Stimulated activated CD4-positive, alpha-beta T cell treated with anti-CD3 and anti-CD28 coated beads, Interleukin-1b, Interleukin-23, amount 100 ng/mL, for 1 hour (primary cell): ENCODE results near the gene OSBPL5.
A peak's percentile ranks its signal among the peaks of the same experiment; 100 is the strongest.

Experiments
- DNase-seq, 2 donors: peaks; one replicate each; pipeline ENCODE4 v3.0.0-alpha.2; 2020; ENCODE audit warnings: low read depth in 2 of 2

OSBPL5 gene

DNA sequence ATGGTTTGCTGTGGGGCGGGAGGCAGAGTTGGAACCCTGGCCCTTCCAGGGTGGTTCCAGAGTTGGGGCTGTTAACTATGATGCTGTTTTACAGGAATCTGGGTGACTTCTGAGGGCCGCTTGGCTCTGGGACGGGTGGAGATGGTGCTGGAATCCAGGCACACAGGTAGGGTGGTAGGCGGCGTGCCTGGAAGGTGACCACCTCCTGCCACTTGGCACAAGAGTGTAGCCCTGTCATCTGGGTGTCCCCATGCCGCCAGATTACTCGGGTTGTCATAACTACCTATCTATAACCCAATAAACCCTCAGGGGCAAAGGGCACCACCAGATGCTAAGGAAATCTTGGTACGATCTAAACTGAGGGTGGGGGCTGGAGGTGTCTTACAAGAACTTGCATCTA lies 109.2 kb downstream of the OSBPL5 start:
- DNase-seq, result no peak

DNA sequence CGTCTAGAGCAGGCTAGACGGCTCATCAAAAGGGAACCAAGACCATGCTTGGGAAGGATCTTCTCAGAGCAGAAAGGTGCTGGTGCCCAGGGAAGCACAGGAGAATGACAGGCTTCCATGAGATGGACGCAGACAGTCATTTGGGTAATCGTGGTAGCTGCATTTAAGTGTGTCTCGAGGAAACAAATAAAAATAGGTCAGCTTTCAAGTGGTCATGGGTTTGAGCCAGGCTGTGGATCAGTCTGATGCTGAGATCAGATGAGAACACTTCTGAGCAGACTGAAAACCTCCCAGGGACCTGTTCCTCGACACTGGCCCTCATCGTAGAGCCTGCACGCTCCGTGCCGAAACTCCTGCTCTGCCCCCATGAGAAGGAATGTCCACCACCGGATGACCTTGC lies 112.5 kb downstream of the OSBPL5 start:
- no peak for DNase-seq

DNA sequence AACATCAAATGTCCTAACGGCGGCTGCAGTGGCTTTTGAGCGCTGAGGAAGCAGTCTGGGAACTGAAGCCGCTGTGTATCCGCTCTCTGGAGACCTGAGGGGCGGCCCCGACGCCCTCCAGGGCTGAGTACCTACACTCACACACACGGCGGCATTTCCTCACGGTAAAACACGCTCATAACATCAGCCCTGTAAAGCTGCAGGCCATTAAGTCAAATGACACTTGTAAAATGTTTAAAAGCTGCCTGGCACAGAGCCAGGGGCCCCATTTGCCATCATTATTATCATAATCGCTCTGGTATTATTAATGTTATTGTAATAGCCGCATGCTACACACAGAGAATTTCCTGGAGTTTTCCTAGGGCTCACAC lies 113.0 kb downstream of the OSBPL5 start:
- DNase-seq, result no peak

DNA sequence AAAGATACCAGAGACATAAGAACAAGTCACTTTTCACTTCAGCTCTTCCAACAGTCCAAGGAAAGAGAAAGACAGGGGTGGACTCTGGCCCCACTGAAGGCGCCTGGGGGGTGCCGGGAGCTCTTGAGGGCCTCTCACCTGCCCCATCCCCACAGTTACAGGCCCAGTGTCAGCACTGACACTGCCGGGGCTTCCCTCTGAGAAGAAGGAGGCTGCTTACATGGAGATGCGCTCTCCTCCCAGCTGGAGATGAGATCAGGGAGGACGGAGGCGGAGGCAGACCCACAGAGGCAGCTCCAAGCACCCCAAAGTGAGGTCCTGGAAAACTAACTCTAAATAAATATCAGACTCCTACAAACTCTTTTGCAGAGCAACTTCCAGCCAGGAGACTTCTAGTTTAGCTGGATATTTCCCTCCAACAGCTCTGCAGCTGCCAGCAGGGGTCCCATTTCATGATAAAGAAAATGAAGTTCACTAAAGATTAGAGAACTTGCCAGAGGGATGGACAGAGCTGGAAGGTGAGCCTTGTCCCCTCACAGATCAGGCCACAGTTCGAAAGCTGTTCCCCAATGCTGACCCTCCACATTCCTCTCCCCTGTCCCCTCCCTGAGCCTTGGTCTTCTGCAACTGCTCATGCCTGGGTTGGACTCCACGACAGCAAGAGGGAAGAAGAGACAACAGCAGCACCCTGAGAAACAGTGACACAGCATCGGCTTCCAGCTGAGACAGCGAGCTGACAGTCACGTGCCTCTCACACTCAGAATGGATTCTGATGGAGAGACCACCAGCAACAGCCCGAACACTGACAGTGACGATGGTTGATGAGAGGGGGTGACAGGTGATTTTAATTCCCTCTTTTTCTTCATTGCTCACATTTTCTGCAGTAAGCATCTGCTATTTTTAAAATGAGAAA lies 113.7 kb downstream of the OSBPL5 start:
- no peak for DNase-seq

DNA sequence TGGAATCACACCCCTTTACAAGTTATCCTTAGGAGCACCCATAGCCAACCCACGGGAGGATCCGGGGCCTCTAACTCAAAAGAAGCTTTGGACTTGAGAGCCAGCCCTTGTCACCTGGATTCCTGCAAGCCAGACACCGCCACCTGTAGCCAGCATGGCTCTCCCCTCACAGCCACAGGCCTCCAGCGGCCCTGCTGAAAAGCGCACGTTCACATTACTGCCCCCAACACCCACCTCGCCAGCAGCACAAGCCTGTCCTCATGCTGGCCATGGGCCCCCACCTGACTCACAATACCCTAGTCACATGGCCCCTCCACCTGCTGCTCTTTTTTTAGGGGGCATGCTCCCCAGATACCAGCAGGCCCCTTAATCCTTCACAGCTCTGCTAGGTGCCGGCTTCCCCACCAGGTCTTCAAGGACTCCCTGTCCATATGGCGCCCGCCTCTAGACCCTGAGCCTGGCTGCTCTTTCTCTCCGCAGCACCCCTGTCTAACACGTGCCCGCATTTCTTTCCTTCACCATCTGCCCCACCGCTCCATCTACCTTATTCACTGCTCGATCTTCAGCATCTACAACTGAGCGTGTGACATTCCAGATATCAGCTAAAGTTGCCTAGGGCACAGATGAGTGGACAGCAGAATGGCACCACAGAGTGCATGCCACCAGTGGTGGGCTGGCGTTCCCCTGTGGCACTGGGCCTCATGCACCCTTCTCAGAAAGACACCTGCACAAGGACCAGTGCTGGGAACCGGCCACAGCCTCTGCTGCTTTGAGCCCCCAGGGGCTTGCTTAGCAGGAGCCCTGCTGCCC lies 114.5 kb downstream of the OSBPL5 start:
- DNase-seq, result no peak

DNA sequence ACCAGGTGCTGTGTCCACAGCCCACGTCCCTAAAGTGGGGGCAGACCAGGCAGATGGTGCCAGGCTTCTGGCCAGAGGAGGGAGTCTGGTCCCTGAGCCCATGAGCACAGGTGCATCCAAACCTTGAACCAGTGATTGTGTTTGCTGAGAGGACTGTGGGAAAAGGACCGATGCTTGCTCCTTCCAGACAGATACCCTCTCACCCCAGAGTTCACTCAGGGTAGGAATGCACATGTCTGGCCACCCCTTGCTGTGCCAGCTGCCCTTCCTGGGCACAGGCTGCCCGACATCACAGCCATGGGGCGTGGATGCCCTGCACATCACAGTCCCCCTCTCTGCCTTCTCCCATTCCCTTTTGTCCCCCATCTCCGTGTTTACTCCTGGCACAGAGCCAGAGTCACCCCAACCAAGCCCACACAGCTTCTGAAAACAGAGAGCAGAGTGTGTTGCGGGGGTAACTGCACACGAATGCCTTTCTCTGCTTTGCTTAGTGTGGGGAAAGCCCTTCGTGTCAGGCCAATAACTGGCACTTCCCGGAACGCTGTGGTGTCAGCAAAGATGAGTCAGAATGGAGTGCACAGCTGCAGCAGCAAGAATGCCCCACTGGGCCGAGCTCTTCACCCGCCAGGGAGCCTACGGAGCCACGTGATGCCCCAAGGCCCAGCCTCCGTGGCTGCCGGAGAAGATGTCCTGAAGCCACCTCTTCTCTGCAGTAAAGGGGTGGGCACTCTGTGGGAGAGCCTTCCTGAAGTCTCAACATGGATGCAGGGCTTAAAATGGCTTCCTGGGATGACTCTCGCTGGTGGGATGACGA lies 115.5 kb downstream of the OSBPL5 start:
- peak; percentile 19 to 41 for DNase-seq

DNA sequence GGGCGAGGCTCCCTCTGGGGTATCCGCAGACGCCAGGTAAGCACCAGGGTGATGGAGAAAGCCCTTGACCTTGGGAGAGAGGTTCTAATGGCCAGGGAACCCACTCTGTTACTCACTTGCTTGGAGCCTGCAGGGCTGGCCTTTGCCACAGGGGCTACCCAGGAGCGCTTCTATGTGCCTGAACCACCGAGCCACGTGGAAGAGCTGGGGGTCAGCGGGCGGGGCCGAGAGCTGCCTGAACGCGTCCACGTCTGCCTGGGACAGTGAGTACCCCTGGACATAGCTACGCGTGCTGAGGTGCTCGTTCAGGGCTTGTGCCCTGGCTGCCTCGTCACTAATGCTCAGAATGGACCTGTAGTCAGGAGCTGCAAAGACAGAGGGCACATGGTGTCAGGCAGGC lies 117.5 kb downstream of the OSBPL5 start:
- no peak for DNase-seq

DNA sequence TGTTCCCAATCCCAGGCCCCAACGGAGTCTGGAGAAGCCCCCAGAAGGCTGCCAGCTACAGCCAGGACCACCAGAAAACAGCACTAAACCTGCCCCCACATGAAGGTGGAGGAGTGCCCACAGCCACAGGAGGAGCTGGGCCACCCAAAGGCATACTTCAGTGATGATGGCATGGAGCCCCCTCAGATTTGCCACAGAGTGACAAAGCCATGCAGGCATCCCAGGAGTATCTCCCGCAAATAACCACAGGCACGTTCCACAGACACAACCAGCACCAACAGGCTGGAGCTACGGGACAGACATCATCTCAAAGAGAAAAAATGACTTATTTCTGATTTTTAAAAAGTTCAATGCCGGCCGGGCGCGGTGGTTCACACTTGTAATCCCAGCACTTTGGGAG lies 118.5 kb downstream of the OSBPL5 start:
- no peak for DNase-seq

DNA sequence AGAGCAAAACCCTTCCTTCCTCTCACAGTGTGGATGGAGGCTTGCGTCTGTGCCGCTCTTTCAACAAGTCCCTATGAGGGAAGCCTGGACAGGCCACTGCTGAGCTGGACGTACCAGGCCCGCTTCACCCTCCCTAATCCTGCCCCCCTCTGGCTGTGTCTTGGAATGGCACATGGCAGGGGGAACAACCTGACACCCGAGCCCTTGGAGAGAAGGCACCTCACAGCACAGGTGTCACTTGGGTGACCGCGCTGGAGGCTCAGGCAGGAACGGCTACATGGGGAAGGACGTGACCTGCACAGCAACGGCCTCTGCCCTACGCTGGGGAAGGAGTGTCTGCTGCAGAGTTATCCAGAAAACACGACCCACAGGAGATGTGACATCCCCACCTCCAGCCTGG lies 118.9 kb downstream of the OSBPL5 start:
- DNase-seq, result no peak

DNA sequence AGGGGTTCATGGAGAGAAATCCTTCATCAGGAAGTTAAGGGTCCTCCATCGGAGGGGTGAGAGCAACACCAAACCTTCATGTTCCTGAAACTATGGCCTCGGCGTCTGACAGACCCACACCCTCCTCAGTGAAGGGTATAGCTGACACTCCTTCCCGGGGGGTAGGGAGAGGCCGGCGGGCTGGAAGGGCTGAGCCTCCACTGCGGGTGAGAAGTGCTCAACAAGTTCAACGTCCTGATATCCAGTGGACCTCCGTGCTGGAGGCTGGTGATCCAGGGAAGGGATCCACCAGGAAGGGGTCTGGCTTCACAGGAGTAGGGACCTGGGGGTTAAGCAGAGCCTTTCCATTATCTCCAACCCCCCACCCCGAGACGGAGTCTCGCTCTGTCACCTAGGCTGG lies 120.2 kb downstream of the OSBPL5 start:
- DNase-seq, result no peak

DNA sequence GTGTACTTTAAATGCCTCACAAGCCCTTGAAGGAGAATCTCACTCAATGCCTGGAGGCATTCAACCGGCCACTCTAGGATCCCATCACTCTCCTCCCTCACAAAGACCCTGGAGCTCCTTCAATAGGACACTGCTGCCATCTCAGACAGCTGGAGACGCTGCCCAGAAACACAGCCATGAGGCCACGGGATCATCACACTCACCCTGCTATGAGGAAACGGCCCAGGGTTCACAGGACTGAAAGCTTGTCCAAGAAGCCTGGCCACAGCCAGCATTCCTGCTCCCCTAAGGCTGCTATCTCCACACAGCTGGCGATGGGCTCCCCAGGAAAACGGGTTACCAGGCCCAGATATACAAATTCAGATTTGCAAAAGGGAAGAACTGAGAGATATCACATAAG lies 121.1 kb downstream of the OSBPL5 start:
- no peak for DNase-seq

DNA sequence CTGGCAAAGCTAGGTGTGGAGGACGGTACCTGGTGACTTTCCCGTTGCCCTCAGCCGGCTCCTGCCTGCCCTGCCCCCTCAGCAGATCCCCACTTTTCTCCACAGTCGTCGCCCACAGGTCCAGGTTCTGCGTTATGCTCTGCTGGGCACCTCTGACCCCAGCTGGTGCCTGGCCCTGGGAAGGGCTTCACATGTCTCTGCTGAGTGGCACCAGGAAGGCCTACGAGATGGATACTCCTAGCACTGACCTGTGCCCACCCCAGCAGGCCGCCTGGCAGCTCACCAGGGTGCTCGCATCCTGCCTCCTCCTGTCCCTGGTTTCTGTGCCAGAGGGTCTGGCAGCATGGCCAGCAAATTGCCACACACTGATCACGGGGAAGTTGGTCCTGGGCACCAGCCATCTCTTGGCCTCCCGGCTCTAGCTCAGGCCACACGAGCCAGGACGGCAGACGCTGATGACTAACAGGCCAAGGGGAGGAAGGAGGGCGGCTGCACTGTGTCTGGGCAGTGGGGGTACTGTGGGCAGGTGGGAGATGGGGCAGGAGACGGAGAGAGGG lies 121.7 kb downstream of the OSBPL5 start:
- DNase-seq, result no peak

DNA sequence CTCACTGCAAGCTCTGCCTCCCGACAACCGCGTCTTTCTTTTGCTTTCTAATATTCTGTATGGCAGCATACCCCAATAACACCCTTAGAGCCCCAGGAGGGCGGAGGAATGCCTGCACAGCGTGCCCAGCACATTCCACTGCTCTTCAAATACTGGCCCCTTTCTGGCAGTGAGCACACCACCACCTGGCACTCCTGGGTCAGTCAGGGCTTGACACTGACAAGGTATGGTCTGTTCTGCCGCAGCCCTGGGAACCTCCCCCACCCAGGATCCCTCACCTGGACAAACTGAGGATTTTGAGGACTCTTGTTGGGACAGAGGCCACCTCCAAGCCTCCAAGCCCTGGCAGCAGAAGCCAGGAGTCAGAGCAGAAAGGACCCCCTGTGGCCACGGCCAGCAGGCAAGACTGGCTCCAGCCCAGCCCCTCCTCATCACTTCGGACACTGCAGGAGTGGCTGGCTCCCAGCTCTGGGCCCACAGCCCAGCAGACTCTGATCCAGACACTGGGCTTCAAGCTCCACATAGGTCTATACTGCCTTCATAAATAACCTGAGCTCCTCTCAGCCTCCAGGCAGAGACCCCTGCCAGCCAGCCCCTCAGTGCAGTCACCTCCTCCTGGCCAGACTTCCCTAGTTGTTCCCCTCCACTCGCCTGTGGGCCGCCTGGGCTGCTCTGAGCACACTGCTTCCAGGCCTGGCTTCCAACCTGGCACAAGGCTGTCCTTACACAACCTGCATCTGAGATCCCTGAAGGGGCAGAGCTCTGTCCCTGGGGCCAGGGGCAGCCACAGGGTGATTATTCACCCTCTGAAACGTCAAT lies 122.4 kb downstream of the OSBPL5 start:
- no peak for DNase-seq

DNA sequence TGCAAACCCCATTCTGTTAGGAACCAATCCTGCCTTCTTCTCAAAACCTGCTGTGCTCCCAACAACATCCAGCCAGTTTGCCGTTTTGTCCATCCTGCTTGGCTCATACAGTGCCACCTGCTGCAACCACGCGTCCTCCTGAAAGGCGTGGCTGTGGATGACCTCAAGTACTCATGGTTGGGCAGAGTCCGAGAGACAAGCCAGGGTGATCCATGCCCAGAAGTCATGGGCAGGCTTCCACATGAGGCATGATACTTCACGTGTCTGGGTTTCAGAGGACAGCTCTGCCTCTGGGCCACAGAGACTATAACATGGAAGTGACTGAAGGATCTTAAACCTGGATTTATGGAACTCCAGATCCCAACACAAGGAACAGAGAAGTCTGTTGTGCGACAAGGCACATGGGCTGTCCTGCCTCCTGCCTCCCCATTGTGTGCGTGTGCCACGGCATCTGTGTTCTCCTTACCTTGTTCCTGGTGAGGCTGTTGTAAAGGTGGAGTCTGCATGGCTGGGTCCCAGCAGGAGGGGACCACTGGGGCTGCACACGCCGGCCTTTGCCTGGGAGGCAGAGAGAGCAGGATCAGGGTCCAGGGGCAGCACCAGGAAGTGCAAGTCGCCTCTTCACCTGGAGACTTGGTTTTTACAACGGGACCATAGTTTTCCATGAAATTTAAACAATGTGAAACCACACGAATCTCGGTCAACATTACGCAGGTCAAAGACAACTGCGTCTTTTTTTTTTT lies 123.2 kb downstream of the OSBPL5 start:
- no peak for DNase-seq

DNA sequence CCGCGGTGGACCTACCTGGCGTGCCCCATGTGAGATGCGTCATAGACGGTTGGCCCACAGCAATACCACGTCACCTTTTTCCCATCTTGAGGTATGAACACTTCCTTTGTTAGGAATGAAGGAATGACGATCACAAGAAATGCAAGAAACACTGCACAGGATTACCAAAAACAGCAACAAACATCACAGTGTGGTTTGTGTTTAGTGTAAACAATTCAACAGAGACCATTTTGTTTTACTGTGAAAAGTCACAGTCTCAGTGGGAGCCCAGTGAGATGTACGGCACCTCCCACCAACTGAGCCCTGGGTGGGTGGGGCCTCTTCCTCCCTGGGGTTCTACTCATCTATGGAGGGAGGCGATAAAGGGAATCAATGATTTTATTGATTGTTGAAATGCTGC lies 124.2 kb downstream of the OSBPL5 start:
- DNase-seq, result no peak

DNA sequence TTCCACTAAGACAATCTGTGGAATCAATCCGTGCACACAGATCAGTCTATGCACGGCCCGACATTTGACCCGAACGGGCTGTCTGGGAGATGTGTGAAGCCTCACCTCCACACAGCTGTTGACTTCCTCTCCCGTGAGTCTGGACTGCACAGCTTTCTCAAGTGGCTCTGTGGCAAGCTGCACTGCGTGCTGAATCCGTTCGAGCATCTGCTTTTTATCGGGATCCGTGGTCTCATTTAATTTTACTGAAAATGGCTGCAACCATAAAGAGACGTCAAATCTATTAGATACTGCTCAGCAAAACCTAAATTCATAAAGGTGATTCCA lies 127.2 kb downstream of the OSBPL5 start:
- no peak for DNase-seq
